SK-N-SH treated with all-trans-retinoic acid at 6 μM for 48 hours (cell line): ENCODE data around the gene MYBPC3.

ENCODE experiments used
- ATAC-seq: fragments of 200-7000 bp; cut with Tn5 transposase; 3 replicates; pipeline ENCODE4 v1.9.1; 2020; ENCODE audit warnings: mild to moderate bottlenecking, moderate library complexity
- ARNTL ChIP-seq: fragments of 450-650 bp; formaldehyde crosslinking; IDR thresholded peaks from 2 replicates; pipeline ENCODE4 v1.5.0; 2020; ENCODE audit warnings: low read depth, mild to moderate bottlenecking, moderate library complexity, borderline replicate concordance
- BACH2 ChIP-seq: fragments of 250-450 bp; sonication (Bioruptor Pico); IDR thresholded peaks from 2 replicates; pipeline ENCODE4 v1.9.0; 2021; ENCODE audit warnings: mild to moderate bottlenecking, borderline replicate concordance
- CREB5 ChIP-seq: fragments of 250-450 bp; sonication (Bioruptor Pico); IDR thresholded peaks from 2 replicates; pipeline ENCODE4 v1.5.1; 2020; ENCODE audit warnings: low read depth, mild to moderate bottlenecking, moderate library complexity
- CSDC2 ChIP-seq: fragments of 250-450 bp; sonication (Bioruptor Pico); IDR thresholded peaks from 2 replicates; pipeline ENCODE4 v1.5.0; 2020; ENCODE audit warnings: mild to moderate bottlenecking, moderate library complexity
- ESRRG ChIP-seq: fragments of 250-450 bp; sonication (Bioruptor Pico); IDR thresholded peaks from 2 replicates; pipeline ENCODE4 v1.6.1; 2021; ENCODE audit warnings: mild to moderate bottlenecking
- GLIS3 ChIP-seq: fragments of 250-450 bp; sonication (Bioruptor Pico); IDR thresholded peaks from 2 replicates; pipeline ENCODE4 v1.5.0; 2020; ENCODE audit warnings: mild to moderate bottlenecking, moderate library complexity
- ISL1 ChIP-seq: fragments of 250-450 bp; sonication (Bioruptor Pico); IDR thresholded peaks from 2 replicates; pipeline ENCODE4 v2.1.2; 2022; ENCODE audit warnings: mild to moderate bottlenecking, moderate library complexity
- OSR1 ChIP-seq: fragments of 250-450 bp; sonication (Bioruptor Pico); IDR thresholded peaks from 2 replicates; pipeline ENCODE4 v1.8.0; 2022; ENCODE audit warnings: moderate library complexity, mild to moderate bottlenecking, inconsistent platforms
- PATZ1 ChIP-seq: fragments of 250-450 bp; sonication (Bioruptor Pico); IDR thresholded peaks from 2 replicates; pipeline ENCODE4 v1.8.0; 2020; ENCODE audit warnings: mild to moderate bottlenecking, moderate library complexity, borderline replicate concordance
- POU6F1 ChIP-seq: fragments of 250-450 bp; sonication (Bioruptor Pico); IDR thresholded peaks from 2 replicates; pipeline ENCODE4 v1.8.0; 2021; ENCODE audit warnings: low read depth, mild to moderate bottlenecking, moderate library complexity, borderline replicate concordance
- RARB ChIP-seq: fragments of 250-450 bp; sonication (Bioruptor Pico); IDR thresholded peaks from 2 replicates; pipeline ENCODE4 v1.8.0; 2021; ENCODE audit warnings: mild to moderate bottlenecking, moderate library complexity
- SNAI2 ChIP-seq: fragments of 250-450 bp; sonication (Bioruptor Pico); IDR thresholded peaks from 2 replicates; pipeline ENCODE4 v1.5.0; 2020; ENCODE audit warnings: mild to moderate bottlenecking, moderate library complexity
- TOX ChIP-seq: fragments of 250-450 bp; sonication (Bioruptor Pico); IDR thresholded peaks from 2 replicates; pipeline ENCODE4 v1.8.0; 2021; ENCODE audit warnings: mild to moderate bottlenecking, moderate library complexity, borderline replicate concordance
- ZC3H10 ChIP-seq: fragments of 250-450 bp; sonication (Bioruptor Pico); IDR thresholded peaks from 2 replicates; pipeline ENCODE4 v1.5.1; 2021; ENCODE audit warnings: mild to moderate bottlenecking, moderate library complexity
- ZFP3 ChIP-seq: fragments of 250-450 bp; sonication (Bioruptor Pico); IDR thresholded peaks from 2 replicates; pipeline ENCODE4 v1.5.0; 2020; ENCODE audit warnings: mild to moderate bottlenecking, moderate library complexity
- ZFP30 ChIP-seq: fragments of 450-650 bp; formaldehyde crosslinking; IDR thresholded peaks from 2 replicates; pipeline ENCODE4 v1.5.0; 2022; ENCODE audit warnings: mild to moderate bottlenecking, moderate library complexity
- ZNF565 ChIP-seq: fragments of 450-650 bp; formaldehyde crosslinking; conservative IDR thresholded peaks from 2 replicates; pipeline ENCODE4 v1.5.0; 2020; ENCODE audit warnings: low read depth, mild to moderate bottlenecking, moderate library complexity
- ZNF70 ChIP-seq: fragments of 450-650 bp; formaldehyde crosslinking; IDR thresholded peaks from 2 replicates; pipeline ENCODE4 v1.5.0; 2020; ENCODE audit warnings: mild to moderate bottlenecking, moderate library complexity
- ZNF8 ChIP-seq: fragments of 450-650 bp; formaldehyde crosslinking; IDR thresholded peaks from 2 replicates; pipeline ENCODE4 v1.5.0; 2020; ENCODE audit warnings: mild to moderate bottlenecking, moderate library complexity
- TF ChIP-seq, protein P1 (sequence below): fragments of 250-450 bp; sonication (Bioruptor Pico); IDR thresholded peaks from 2 replicates; pipeline ENCODE4 v1.5.1; 2021; ENCODE audit warnings: mild to moderate bottlenecking, moderate library complexity

The MYBPC3 gene

DNA sequence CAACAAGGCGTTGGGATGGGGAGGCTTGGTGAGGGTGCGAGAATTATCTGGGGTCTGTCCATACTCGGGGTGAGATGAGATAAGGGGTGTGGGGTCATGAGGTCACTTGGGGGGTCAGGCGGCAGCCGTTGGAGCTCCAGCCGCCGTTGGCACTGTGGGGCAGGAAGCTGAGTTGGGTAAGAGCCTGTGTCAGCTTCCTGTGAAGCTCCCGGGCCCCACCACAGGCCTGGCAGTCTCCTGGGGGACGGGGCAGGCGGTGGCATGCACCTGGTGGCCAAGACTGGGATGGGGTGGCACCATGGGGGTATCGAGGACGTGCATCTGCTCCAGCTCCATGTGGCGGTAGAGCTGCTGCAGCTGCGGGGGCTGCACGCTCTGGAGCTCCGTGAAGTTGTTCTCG, 7.1 kb upstream of the MYBPC3 start:
- TF ChIP-seq PATZ1, result no peak
- ATAC-seq, result no peak

DNA sequence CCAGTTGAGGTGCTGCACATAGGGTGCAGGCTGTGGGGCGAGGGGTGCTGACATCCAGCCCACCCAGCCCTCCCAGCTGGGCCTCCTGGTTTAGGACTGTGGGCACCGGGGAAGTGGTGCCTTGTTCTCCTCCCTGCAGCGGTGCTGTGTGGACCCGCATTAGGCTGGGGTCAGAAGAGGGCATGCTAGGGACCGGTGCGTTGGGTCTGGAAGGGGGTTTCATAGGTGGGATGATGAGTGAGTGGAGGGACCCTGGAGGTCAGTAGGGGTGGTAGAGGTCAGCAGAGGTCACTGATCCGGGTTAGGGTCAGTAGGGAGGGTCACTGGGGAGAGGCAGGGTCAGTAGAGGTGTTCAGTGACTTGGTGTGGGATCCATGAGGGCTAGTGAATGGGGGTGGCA, 6.7 kb upstream of the MYBPC3 start:
- TF ChIP-seq CREB5 (CRISPR knock-in tag) (no peak), ZNF8 (no peak), ZFP3 (no peak), OSR1 (CRISPR knock-in tag) (no peak), ESRRG (CRISPR knock-in tag) (no peak), BACH2 (no peak), GLIS3 (CRISPR knock-in tag) (no peak), ARNTL (CRISPR knock-in tag) (no peak)
- ATAC-seq, result no peak

GRCh38 chr11:47358731-47359051, 6.2 kb upstream of the MYBPC3 start:
- ATAC-seq, result no peak
- TF ChIP-seq TOX (CRISPR knock-in tag) (no peak), POU6F1 (no peak), SNAI2 (CRISPR knock-in tag) (no peak), OSR1 (CRISPR knock-in tag) (no peak), ZFP3 (no peak), ISL1 (CRISPR knock-in tag) (no peak)

DNA sequence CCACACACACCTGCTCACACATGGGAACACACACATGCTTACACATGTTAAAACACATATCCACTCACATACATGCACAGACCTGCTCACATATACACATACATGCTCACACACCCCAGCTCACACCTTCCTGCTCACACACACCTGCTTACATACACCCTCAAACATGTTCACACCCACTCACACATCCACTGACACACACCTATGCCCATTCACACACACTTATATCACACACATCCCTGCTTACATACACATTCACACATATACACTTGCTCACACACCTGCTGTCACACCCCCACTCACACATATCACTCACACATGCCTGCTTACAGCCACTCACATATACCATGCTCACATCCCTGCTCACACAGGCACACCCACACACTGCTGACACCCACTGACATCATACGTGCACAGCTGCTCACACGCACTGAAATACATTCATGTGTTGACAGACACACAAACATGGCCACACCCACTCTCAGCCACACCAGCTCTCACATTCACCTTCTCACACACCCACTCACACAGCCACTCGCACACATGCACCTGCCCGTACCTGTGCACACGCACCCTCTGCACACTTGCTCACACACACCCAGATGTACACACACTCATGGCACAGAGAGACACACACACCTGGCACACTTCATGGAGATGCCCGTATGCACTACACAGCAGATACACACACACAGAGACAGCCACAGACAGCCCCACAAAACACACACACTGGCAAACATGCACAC, 5.7 kb upstream of the MYBPC3 start:
- TF ChIP-seq, protein P1, sequence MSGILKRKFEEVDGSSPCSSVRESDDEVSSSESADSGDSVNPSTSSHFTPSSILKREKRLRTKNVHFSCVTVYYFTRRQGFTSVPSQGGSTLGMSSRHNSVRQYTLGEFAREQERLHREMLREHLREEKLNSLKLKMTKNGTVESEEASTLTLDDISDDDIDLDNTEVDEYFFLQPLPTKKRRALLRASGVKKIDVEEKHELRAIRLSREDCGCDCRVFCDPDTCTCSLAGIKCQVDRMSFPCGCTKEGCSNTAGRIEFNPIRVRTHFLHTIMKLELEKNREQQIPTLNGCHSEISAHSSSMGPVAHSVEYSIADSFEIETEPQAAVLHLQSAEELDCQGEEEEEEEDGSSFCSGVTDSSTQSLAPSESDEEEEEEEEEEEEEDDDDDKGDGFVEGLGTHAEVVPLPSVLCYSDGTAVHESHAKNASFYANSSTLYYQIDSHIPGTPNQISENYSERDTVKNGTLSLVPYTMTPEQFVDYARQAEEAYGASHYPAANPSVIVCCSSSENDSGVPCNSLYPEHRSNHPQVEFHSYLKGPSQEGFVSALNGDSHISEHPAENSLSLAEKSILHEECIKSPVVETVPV (CRISPR knock-in tag), result no peak
- no peak for ATAC-seq

DNA sequence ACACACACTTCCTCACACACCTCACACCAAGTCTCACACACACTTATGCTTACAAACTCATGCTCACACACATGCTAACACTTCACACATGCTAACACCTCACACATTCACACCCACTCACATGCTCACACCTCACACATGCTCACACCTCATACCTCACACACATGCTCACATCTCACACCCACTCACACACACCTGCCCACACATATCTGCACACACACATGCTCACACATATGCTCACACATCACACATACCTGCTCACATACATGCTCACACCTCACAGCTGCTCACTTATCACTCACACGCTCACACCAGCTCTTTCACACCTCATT, 4.5 kb upstream of the MYBPC3 start:
- no peak for TF ChIP-seq ZC3H10 (CRISPR knock-in tag)
- TF ChIP-seq PATZ1, result no peak
- no peak for TF ChIP-seq GLIS3 (CRISPR knock-in tag)
- TF ChIP-seq RARB (CRISPR knock-in tag), result no peak
- no peak for TF ChIP-seq ARNTL (CRISPR knock-in tag)
- no peak for TF ChIP-seq OSR1 (CRISPR knock-in tag)
- no peak for TF ChIP-seq ZFP30 (CRISPR knock-in tag)
- TF ChIP-seq ZNF565 (CRISPR knock-in tag), result no peak
- TF ChIP-seq SNAI2 (CRISPR knock-in tag), result no peak
- TF ChIP-seq CSDC2 (CRISPR knock-in tag), result no peak
- TF ChIP-seq, protein P1 (CRISPR knock-in tag), result no peak
- TF ChIP-seq ZNF70 (CRISPR knock-in tag), result no peak
- TF ChIP-seq ZNF8, result no peak
- no peak for ATAC-seq
